Dermis blood vessel endothelial cell (primary cell): Measurements from ENCODE around the gene XRCC3. TPM values are rescaled to one million over a fixed set of nuclear protein-coding genes. Genes with fewer than 3 reads are reported as not detected.

Source experiments
- DNase-seq: peaks from one replicate; pipeline ENCODE4 v3.0.0; 2010
- total RNA-seq: library from RNA; depleted of rRNA; stranded (reverse); fragments of >200 nt; gene quantifications from 2 replicates; pipeline ENCODE4 v1.2.3, GENCODE V29; 2014

XRCC3 gene
- total RNA-seq, 1 donor from 2014 or later, result 18.2 TPM

GRCh38 chr14:103705504-103706284, 9.6 kb downstream of the XRCC3 start:
- no peak for DNase-seq

- peak; percentile 94 for DNase-seq
Measured at GRCh38 chr14:103705118-103705503, 10.1 kb downstream of the XRCC3 start.

- peak; percentile 57 for DNase-seq
Measured at GRCh38 chr14:103704708-103705107, 10.5 kb downstream of the XRCC3 start.

- peak; percentile 87 for DNase-seq
Measured at GRCh38 chr14:103703433-103704385, 11.5 kb downstream of the XRCC3 start.

- DNase-seq, result no peak
Measured at GRCh38 chr14:103702497-103703432, 12.5 kb downstream of the XRCC3 start.

GRCh38 chr14:103702095-103702494, 13.2 kb downstream of the XRCC3 start:
- no peak for DNase-seq

- DNase-seq, result no peak
Measured at GRCh38 chr14:103700753-103701490, 14.3 kb downstream of the XRCC3 start.

- no peak for DNase-seq
Measured at GRCh38 chr14:103699901-103700752, 15.1 kb downstream of the XRCC3 start.

- DNase-seq, result no peak
Measured at GRCh38 chr14:103699261-103699661, 16.0 kb downstream of the XRCC3 start.

GRCh38 chr14:103698380-103699260, 16.6 kb downstream of the XRCC3 start:
- DNase-seq, result no peak

GRCh38 chr14:103697603-103698379, 17.5 kb downstream of the XRCC3 start:
- no peak for DNase-seq

GRCh38 chr14:103697206-103697602, 18.0 kb downstream of the XRCC3 start:
- no peak for DNase-seq

- DNase-seq, result peak; percentile 43
Measured at GRCh38 chr14:103696466-103697071, 18.7 kb downstream of the XRCC3 start.

GRCh38 chr14:103696070-103696402, 19.2 kb downstream of the XRCC3 start:
- DNase-seq, result no peak

- DNase-seq, result no peak
Measured at GRCh38 chr14:103695296-103696069, 19.8 kb downstream of the XRCC3 start.

- no peak for DNase-seq
Measured at GRCh38 chr14:103694572-103695026, 20.7 kb downstream of the XRCC3 start.

GRCh38 chr14:103693515-103693914, 21.7 kb downstream of the XRCC3 start:
- DNase-seq, result no peak

GRCh38 chr14:103692871-103693270, 22.4 kb downstream of the XRCC3 start:
- DNase-seq, result no peak
